Lung (tissue), 12 donors: ENCODE results near the gene SDK1. TPM values are rescaled to one million over a fixed set of nuclear protein-coding genes. Genes with fewer than 3 reads are reported as not detected.

Experiments used
- ATAC-seq: fragments of 200-7000 bp; cut with Tn5 transposase; one replicate; pipeline ENCODE4 v1.9.1; 2020; ENCODE audit warnings: moderate number of reproducible peaks; ENCODE audit not compliant: insufficient read depth, low FRiP score
- DNase-seq, 3 donors: peaks; one replicate each; pipeline ENCODE4 v3.0.0-alpha.2; 2013 to 2017
- H3K27ac ChIP-seq, 2 donors: one replicate each; pipeline ENCODE4 v1.5.1; 2013; ENCODE audit warnings: mild to moderate bottlenecking in 2 of 2, moderate library complexity in 2 of 2, control low read depth in 1 of 2, inconsistent platforms in 1 of 2, low read depth in 1 of 2, low read length in 1 of 2
- H3K27me3 ChIP-seq, 3 donors: one replicate each; pipeline ENCODE4 v1.5.1; 2013; ENCODE audit warnings: low read length in 2 of 3; ENCODE audit not compliant: control insufficient read depth in 3 of 3, insufficient read depth in 3 of 3
- H3K36me3 ChIP-seq, 4 donors: one replicate each; pipeline ENCODE4 v1.5.1; 2013; ENCODE audit warnings: low read length in 4 of 4, mild to moderate bottlenecking in 1 of 4, moderate library complexity in 1 of 4; ENCODE audit not compliant: control insufficient read depth in 4 of 4, insufficient read depth in 4 of 4
- H3K4me1 ChIP-seq, 5 donors: one replicate each; pipeline ENCODE4 v1.5.1; 2013; ENCODE audit warnings: low read length in 5 of 5, mild to moderate bottlenecking in 2 of 5, moderate library complexity in 1 of 5; ENCODE audit not compliant: control insufficient read depth in 5 of 5, insufficient read depth in 5 of 5
- H3K4me3 ChIP-seq: one replicate; pipeline ENCODE4 v1.5.1; 2013; ENCODE audit warnings: mild to moderate bottlenecking, control low read depth, moderate library complexity
- H3K9ac ChIP-seq, 2 donors: one replicate each; pipeline ENCODE4 v1.5.1; 2013; ENCODE audit warnings: low read length in 2 of 2, control low read depth in 1 of 2; ENCODE audit not compliant: insufficient read depth in 1 of 2
- H3K9me3 ChIP-seq, 4 donors: one replicate each; pipeline ENCODE4 v1.5.1; 2013; ENCODE audit warnings: low read length in 3 of 4, mild to moderate bottlenecking in 1 of 4, moderate library complexity in 1 of 4; ENCODE audit not compliant: control insufficient read depth in 4 of 4, insufficient read depth in 3 of 4
- WGBS, 2 donors: extraction: QIAGEN DNeasy Blood & Tissue Kit; methylation state at CpG; one replicate each; pipeline ENCODE4 v1.1.7; 2013; 5-methylcytosine and 5-hydroxymethylcytosine counted together
- polyA plus RNA-seq, 2 donors: library from polyadenylated mRNA; stranded (reverse); fragments of 200-250 nt; gene quantifications; one replicate each; pipeline ENCODE4 v1.2.1, GENCODE V29; 2013
- total RNA-seq, 2 donors: library from RNA; depleted of rRNA in 1 of 2; stranded (reverse); fragments of >200 nt in 1 of 2; gene quantifications; one replicate each; pipeline ENCODE4 v1.2.1, GENCODE V29; 2014 to 2021
- TF ChIP-seq, protein P1 (sequence below): IDR thresholded peaks from 2 replicates; pipeline ENCODE4 v1.5.1; 2012; ENCODE audit warnings: mild to moderate bottlenecking; ENCODE audit errors: control extremely low read depth, extremely low read depth
- donor health status: control.
- donor health status: control.
- donor health status: Bipolar disorder and iron deficiency.
- donor health status: healthy.
- donor health status: DM: yes; HTN: yes; CAD: no.

SDK1 gene
- total and polyA plus RNA-seq, 4 donors = 3.7 to 30.1 (median 12.7) TPM

GRCh38 chr7:3393862-3394261 is 92.8 kb downstream of the SDK1 start:
- H3K9me3 ChIP-seq = peaks cover 0 to 12% (median 0%) of the 10 kb centered on the region in 4 donors
- H3K4me3 ChIP-seq = no peak overlapping the region
- no peaks in the 10 kb centered on the region for H3K27me3 ChIP-seq
- TF ChIP-seq, protein P1, sequence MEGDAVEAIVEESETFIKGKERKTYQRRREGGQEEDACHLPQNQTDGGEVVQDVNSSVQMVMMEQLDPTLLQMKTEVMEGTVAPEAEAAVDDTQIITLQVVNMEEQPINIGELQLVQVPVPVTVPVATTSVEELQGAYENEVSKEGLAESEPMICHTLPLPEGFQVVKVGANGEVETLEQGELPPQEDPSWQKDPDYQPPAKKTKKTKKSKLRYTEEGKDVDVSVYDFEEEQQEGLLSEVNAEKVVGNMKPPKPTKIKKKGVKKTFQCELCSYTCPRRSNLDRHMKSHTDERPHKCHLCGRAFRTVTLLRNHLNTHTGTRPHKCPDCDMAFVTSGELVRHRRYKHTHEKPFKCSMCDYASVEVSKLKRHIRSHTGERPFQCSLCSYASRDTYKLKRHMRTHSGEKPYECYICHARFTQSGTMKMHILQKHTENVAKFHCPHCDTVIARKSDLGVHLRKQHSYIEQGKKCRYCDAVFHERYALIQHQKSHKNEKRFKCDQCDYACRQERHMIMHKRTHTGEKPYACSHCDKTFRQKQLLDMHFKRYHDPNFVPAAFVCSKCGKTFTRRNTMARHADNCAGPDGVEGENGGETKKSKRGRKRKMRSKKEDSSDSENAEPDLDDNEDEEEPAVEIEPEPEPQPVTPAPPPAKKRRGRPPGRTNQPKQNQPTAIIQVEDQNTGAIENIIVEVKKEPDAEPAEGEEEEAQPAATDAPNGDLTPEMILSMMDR = no peak
- no peak overlapping the region for H3K9ac ChIP-seq
- DNase-seq = no peak
- H3K4me1 ChIP-seq = no peaks in the 10 kb centered on the region
- 88 to 91% methylated on average over 3 of the region's 3 CpGs for WGBS, 2 donors
- H3K36me3 ChIP-seq = no peaks in the 10 kb centered on the region
- no peak for ATAC-seq
- H3K27ac ChIP-seq = no peak overlapping the region

- TF ChIP-seq, protein P1 = no peak
- Histone ChIP-seq H3K27ac (no peak overlapping the region), H3K36me3 (no peaks in the 10 kb centered on the region), H3K27me3 (no peaks in the 10 kb centered on the region), H3K4me1 (no peaks in the 10 kb centered on the region), H3K9me3 (peaks cover 0 to 16% (median 0%) of the 10 kb centered on the region in 4 donors), H3K9ac (no peak overlapping the region), H3K4me3 (no peak overlapping the region)
- DNase-seq = no peak
- ATAC-seq = no peak
- WGBS, 2 donors = 94 to 95% methylated on average over 3 of the region's 3 CpGs
Observed at GRCh38 chr7:3397324-3397723, 96.3 kb downstream of the SDK1 start.

- Histone ChIP-seq H3K4me3 (no peak overlapping the region), H3K9me3 (peaks cover 0 to 13% (median 0%) of the 10 kb centered on the region in 4 donors), H3K27ac (no peak overlapping the region), H3K9ac (no peak overlapping the region), H3K27me3 (no peaks in the 10 kb centered on the region), H3K36me3 (no peaks in the 10 kb centered on the region), H3K4me1 (peaks cover 0 to 9% (median 0%) of the 10 kb centered on the region in 5 donors)
- TF ChIP-seq, protein P1 = no peak
- no peak for ATAC-seq
- no peak for DNase-seq
- whole genome bisulfite sequencing, 2 donors = 58 to 60% methylated on average over 2 of the region's 2 CpGs
Observed at GRCh38 chr7:3399858-3400257, 98.8 kb downstream of the SDK1 start.

DNA sequence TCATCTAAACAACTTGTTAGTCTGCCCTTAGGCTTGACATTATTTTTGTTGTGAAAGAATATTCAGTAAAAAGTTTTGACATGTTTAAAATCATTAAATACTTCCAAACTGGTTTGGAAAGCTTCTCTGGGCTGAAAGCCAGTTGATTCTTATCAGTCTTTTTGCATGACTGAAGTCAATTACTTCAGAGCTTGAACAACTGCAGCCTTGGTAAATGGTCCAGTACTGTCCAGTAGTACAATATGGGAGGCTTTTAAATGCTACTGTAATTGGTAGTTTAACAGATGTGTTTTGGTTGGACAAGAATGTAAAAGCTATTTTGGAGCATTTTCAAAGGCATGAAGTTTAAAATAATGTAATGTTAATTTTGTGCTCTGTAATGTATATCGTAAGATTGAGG is 103.4 kb downstream of the SDK1 start:
- H3K4me3 ChIP-seq = no peak overlapping the region
- WGBS, 2 donors = 35 to 70% methylated on average over 1 of the region's 1 CpG
- ATAC-seq (no peak), DNase-seq (peak; percentile 26 to 95 (median 92))
- TF ChIP-seq, protein P1 = no peak
- H3K9ac ChIP-seq = no peak overlapping the region
- H3K27me3 ChIP-seq = no peaks in the 10 kb centered on the region
- peaks cover 0 to 2% (median 0%) of the 10 kb centered on the region in 4 donors for H3K9me3 ChIP-seq
- no peak overlapping the region for H3K27ac ChIP-seq
- H3K4me1 ChIP-seq = peaks cover 0 to 27% (median 3%) of the 10 kb centered on the region in 5 donors
- H3K36me3 ChIP-seq = no peaks in the 10 kb centered on the region
